Epithelial cell of prostate (primary cell): ENCODE data around the gene MRPS9.

Experiments
- DNase-seq: peaks from one replicate; pipeline ENCODE4 v3.0.0-alpha.2; 2011; ENCODE audit warnings: low read depth, low spot score
- H3K27ac ChIP-seq: fragments of 450-650 bp; 2 replicates; pipeline ENCODE4 v1.5.1; 2017; ENCODE audit warnings: mild to moderate bottlenecking

The MRPS9 gene

DNA sequence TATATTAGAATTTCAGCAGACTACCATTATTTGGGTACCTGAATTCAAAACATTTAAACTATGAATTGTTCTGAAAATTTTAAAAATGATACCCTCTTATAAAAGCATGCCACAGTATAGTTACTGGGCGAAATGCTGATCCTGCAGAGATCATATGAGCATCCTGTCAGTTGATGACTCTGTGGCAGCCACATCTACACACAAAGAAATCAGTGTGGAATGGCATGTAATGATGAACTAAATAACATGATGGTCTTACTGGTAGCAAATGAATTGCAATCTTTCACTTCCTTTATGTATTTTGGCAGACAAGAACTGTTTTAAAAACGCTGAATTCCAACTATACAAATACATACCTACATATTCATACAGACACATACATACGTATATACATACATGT, 38.3 kb downstream of the MRPS9 start:
- H3K27ac ChIP-seq, result no peak overlapping the region
- DNase-seq, result no peak

DNA sequence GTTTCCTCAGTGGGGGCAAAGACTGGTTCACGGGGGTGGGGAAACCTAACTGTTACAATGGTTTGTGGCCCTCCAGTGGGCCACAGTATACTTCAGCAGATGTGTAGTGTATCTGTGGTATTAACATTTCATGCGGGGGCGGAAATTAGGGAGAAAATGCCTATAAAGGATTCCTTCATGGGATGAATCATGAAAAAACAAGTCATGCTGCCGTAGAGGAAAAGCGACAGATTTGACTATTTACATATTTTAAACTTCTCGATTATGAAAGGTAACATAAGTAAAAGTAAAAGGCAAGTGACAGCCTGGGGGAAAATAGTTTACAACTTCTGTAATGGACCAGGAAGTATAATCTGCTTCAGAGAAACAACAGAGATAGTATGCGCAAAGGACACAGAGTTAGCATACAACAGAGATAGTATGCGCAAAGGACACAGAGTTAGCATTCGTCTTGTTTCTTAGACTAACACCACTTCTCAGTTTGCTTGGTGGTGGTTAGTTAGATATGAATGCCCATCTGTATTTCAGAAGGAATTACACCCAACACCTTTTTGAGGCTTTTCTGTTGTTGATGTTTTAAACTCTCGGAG, 41.1 kb downstream of the MRPS9 start:
- no peak for DNase-seq

DNA sequence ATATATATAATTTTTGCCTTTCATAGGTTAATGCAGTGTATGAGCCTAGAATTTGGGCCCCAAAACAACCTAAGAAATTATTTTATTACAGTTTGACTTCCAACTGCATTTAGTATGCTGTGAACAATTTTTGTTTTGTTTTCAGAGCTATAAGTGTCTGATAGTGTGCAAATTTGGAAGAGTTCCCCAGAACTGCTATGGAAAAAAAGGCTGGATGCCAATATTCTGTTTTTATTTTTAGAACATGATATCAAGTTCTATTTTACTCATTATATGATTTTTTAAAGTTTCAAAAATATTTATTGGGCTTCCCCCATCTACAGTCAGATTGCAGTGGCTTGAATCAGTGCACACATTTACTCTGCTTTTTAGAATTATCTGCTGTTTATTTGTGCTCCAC, 42.6 kb downstream of the MRPS9 start:
- H3K27ac ChIP-seq, result no peak overlapping the region
- DNase-seq, result no peak

More for the DNA sequence above, 41.1 kb downstream of the MRPS9 start:
- H3K27ac ChIP-seq, result no peak overlapping the region

DNA sequence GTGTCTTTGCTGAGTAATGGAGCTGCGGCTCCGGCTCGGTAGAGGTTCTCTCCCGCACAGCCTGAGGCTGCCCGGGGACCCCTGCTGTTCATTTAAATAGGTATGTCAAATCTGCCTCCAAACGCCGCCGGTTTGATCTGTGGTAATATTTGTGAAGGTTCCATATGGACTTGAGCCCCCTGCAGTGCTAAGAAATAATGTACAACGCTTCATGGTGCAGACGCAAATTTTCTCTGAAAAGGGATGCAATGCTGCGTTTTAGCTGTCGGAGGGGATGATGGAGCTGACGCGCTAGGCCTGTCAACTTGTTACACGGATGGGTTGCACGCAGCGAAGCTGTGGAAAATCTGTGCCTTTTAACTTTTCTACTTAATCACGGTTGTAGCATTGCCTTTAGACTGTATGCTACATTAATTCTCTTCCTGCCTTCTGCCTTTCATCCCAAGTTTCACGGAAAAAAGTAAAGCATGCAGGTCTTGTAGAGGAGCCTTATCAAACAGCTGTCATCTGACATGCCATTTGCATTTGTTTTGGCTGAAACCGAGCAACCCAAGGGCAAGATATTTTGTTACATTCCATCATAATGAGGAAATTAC, 43.2 kb downstream of the MRPS9 start:
- no peak overlapping the region for H3K27ac ChIP-seq
- DNase-seq, result no peak

DNA sequence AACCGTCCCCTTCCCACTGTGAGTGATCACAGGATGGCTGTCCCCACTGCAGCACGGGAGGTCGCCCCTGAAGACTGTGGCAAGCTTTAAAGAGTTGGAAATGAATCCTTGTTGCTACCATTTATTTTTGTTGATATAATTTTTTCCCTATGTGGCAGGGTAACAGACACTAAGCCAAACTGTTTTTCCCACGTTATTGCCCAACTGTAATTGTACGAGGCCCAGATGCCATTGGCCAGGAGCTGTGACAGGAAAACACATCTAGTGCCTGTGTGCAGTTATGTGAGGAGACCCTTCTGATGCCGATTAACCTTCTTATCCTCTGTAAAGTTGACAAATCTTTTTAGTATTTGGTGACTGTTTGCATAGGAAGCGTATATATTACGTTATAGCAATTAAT, 44.2 kb downstream of the MRPS9 start:
- no peak overlapping the region for H3K27ac ChIP-seq
- no peak for DNase-seq

DNA sequence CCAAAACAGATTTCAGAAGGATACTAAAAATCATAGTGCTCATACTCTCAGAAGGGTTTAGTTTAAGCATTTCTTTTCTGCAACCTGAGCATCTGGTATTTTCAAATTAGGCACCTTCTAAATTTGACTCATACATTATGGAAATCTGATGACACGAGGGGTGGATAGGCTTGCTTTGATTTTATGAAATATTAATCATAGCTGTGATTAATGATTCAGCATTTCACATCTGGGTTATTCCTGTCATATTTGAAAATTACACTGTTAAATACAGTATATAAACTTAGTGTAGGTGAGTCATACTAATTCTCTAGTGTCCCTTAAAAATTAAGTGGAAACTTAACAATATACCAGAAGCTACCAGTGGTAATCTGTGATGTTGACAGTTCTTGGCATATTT, 47.7 kb downstream of the MRPS9 start:
- DNase-seq, result no peak

DNA sequence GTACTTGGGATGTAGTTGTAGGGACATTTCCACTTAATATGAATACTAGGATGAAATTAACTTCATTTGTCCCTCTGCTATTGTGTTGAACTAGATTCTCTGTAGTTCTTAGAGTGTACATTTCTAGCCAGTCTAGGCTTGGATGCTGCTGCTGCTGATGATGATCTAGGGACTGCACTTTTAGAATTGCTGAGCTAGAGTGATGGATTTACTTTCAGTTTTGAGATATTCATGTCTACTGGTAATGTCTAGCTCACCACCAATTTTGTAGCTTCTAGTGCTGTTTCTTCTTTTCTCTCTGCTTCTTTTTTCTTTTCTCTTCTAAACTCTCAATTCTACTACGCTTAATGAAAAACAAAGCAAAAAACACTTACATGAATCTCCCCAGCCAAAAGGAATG, 49.4 kb downstream of the MRPS9 start:
- H3K27ac ChIP-seq, result no peak overlapping the region
- no peak for DNase-seq

More for the DNA sequence above, 47.7 kb downstream of the MRPS9 start:
- no peak overlapping the region for H3K27ac ChIP-seq

DNA sequence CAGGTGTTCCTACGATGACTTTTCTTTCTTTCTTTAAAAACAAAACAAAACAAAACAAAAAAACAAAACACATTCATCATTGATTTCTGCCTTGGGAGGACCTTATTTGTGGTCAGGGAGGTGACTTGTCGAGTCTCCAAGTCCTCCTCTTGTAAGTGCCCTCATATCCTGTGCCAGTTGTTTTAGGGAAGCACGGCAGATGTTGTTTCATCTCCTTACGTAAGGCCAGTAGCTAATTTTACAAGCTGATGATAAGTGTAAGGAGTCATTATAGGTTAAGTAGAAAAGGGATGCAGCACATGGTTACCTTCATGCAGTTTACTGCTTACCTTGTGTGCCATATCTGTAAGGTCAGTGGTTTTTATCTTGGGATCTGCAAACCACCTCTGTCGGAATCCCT, 52.2 kb downstream of the MRPS9 start:
- no peak overlapping the region for H3K27ac ChIP-seq
- DNase-seq, result no peak

DNA sequence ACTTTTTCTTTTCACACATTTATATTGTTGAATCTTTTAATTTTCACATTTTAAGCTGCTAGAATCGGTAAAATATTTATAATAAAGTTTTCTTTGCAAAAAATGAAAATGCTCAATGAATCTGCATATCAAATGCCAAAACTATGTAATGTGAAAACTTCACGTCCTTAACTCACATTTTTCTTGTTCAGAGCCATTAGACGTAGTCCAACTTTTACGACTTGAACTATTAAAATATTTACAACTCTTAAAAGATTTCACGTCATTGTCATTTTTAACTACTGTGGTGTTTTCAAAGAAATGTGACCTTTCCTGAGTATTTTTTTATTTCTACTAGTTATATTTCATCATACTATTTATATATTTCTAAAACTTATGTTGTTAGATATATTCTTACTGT, 54.9 kb downstream of the MRPS9 start:
- no peak overlapping the region for H3K27ac ChIP-seq
- DNase-seq, result no peak

DNA sequence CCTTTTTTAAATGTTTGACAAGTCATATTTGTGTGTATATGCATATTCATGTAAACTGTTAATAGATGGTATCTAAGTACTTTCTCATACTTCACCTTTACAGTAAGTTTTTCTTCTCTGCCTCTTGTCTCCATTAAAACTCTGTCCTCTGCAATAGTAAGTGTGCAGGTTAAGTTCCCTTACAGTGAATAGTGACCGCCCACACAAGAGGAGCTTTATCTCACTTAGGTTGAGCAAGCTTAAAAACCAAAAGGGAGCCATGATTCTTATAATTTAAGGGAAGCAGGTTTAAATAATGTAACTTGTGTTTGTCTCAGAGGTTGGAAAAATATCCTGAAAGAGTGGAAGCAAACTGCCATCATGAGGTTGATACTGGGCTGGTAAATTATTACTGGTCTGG, 61.3 kb downstream of the MRPS9 start:
- no peak for DNase-seq
- no peak overlapping the region for H3K27ac ChIP-seq

DNA sequence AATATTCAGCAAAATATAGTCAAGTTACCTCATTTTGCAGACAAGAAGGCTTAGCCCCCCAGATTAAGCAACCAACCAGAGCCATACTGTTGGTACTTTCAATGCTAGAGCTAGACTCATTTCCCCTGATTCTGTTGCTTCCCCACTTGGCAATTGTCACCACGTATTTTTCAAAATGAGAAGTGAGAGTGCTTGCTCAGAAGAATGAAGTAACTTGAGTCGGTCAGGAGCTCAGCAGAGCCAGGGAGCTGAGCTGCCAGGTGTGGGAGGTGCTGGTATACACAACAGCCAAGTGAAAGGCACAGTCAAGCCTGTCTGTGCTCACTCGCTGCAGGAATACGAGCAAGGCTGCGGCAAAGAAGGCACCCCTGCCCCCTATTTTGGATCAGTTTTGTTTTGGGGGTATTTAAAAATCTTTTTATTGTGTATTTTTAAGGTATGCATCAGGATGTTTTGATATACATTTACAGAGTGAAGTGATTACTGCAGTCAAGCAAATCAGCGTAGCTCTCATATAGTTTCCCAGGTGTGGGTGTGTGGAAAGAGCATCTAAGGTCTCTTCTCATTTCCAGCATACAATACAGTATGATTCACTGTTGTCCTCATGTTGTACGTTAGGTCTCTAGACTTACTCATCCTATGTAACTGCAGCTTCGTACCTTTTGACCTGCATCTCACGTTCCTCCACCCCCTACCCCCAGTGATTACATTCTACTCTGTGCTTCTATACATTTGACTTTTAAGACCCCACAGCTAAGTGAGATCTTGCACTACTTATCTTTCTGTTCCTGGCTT, 62.4 kb downstream of the MRPS9 start:
- H3K27ac ChIP-seq, result no peak overlapping the region
- DNase-seq, result no peak

DNA sequence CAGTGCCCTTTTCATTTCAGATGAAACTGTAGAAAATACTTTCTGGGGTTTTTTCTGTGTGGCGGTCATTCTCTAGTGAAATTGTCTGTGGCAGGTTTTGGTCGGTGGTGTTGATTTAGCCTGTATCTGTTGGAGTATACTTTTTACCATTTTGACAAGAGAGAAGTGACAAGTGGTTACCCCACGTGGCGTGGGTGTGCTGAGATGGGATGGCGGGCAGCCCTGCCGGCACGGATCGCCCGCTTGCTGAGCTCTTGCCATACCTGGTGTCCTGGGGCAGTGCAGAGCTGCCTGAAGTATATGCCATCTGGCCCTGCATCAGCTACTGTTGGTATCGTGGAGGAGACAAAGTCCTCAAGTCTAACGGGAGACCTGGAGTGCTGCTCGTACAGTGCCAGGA, 64.1 kb downstream of the MRPS9 start:
- DNase-seq, result no peak

DNA sequence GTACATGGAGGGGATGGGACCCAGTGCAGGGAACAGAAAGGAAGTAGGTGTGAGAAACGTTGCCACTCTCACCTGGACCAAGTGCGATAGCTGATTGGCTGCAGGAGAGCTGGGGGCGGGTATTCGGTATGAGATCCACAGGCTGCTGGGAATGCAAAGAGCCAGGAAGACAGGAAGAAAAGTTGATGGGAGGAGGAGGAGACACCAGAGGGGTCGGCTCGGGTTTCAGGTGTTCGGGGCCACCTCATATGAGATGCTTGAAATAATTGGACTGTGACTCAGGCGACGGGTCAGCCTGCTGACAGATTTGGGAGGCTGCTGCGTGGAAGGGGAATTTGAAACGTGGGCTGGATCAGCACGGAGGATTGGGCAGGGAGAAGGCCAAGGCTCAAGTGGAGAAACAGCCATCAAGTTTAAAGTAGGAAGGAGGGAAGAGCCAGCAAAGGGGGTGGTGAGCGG, 65.1 kb downstream of the MRPS9 start:
- DNase-seq, result no peak
- no peak overlapping the region for H3K27ac ChIP-seq

More for the DNA sequence above, 64.1 kb downstream of the MRPS9 start:
- H3K27ac ChIP-seq, result no peak overlapping the region

DNA sequence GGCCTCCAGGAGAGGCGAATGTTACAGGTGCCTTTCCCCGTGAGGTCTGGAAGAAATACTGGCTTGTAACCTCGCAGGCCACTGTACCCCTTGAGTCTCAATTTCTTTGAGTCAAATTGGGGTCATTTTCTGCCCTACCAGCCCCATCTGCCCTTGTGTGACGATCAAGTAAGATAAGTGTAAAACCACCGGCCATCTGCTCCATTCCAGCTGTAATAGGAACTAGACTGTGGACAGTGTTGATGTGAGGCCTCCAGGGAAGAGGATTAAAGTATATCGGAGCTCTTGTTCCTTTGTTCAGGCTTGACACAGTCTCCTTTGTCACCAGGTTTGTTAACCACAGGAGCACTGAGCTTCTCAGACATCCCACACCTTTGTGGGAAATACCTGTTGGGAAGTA, 65.6 kb downstream of the MRPS9 start:
- no peak for DNase-seq
- H3K27ac ChIP-seq, result no peak overlapping the region

DNA sequence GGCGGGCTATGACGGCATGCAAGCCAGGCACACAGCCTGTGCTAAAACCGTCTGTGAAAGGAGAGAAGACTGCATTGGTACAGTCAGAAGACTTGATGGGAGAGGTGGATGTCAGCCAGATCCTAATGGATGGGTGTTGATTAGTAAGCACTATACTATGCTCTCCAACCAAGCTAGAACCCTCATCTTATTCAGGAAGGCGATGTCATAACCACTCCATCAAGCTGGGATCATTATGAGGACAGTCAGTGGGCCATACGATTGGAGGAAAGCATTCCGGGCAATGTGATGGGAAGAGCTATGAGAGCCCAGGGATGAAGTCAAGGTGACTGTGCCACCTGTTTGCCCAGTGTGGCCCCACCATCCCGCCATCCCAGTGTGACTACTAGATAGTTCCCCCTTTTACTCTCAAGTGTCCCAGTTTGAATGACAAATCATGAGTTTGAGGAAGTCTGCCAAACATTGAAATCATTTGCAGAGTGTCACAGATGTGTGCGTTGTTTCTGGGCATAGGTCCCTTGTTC, 66.4 kb downstream of the MRPS9 start:
- no peak overlapping the region for H3K27ac ChIP-seq
- DNase-seq, result no peak

DNA sequence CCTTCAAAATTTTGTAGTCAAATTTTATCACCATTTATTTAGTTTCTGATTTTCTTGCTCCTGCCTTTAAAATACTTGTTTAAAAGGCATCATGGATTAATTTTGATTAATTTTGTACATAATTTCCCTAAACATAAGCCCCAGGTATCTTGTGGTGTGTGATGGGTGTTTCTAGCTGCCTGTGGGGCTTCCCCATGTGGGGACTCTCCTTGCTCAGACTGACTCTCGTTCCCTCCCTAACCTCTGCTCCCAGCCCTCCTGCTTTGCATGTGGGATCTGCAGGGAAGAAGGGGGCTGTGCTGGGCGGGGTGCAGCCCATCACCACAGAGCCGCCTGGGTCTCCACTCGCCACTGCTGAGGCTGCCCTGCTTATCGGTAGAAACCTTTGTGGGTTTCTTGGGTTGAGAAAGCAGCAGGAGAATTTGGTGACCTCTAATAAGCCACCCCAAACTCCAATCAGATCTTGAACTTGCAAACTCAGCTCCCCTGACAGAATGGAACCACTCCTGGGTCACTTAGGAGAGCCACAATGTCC, 72.5 kb downstream of the MRPS9 start:
- no peak for DNase-seq

DNA sequence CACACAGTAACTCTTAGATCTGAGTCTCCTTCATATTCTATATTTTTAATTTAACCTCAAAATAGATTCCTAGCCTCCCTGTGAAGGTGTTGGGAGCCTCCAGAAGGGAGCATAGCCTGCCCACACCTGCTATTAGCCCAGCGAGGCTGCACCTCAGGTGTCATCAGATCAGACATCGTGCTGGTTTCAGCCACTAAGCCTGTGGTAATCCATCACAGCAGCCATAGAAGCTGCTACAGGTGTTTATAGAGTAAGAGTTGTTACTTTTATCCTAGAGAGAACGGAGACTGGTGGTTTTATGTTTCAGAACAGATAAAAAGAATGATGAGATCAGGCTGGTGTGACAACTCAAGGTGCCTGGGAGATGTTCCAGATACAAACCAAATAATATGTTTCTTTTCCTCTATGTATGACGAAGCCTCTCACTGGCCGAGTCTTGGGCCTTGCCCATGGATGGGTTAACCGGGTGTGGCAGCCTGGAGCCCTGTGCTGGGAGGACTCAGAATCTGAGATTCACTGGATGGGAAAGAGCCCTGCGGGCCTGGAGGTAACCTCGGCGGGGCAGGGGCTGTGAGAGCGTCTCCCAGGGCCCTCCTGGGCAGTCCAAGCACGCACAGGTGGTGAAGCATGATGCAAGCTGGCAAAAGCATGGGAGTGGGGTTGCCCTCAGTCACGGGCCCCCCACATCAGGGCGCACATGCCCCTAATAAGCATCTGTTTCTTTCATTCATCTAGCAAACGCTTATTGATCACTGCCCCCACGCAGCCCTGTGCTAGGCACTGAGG, 73.7 kb downstream of the MRPS9 start:
- H3K27ac ChIP-seq, result no peak overlapping the region
- DNase-seq, result no peak

More for the DNA sequence above, 72.5 kb downstream of the MRPS9 start:
- H3K27ac ChIP-seq, result no peak overlapping the region

DNA sequence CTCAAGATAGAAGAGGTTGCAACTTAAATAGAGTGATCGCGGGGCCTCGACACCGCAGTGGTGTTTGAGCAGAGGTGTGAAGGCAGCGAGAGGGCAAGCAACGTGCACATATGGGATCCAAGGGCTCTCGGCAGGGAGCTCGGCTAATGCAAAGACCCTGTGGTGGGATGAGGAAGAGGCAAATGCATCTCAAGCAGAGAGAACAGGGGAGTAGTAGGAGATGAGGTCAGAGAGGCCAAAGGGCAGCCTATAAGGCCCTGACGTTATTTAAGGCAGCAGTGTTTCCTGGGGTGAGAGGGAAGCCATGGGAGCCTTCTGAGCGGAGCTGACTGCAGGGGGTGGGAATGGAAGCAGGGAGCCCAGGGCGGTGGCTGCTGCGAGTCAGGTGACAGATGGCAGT, 74.5 kb downstream of the MRPS9 start:
- DNase-seq, result no peak
- no peak overlapping the region for H3K27ac ChIP-seq

DNA sequence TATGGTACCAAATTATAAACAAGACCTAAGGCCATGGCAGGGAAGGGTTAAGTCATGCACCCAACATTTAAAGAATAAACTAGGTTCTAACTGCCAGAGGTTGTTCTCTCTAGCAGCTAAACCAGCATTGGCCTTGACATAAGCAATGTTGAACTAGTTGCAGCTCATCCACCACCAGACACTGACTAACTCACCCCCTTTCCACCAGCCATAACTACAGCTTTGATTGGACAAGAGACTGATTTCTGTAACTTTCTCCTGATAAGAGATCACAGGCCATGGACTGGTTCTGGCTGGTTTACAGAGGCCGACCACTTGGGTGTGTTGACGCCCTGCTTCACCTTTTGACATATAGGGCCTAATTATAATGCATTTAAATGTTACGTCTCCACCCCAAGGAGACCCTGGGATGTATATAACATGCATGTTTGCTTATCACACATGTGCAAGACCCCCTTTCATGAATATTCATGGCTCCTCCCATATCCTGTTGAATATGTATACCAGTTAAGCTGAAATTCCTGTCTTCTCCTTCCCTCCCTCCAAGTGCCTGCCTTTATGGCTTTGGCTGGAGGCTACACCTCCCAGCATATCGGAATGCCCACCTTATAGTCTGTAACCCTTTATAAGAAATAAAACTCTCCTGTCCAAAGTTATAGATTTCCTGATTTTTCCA, 75.9 kb downstream of the MRPS9 start:
- H3K27ac ChIP-seq, result no peak overlapping the region
- no peak for DNase-seq

DNA sequence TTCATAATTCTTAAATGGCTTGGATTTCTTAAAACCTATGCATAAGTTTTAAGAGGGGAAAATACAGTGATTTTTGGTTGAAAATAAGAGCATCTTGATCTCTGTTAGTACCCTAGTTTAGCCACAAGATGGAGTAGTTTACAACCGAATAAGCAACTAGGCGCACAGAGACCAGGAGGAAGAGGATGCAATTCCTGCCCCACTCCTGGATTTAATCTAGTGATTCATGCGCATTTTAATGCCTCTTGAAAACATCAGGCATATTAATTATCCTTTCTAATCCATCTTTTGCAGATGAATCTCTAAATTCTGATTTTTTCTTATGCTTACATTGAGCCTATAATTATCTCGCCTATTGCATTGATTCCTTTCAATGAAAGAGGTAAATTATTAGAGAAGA, 76.7 kb downstream of the MRPS9 start:
- H3K27ac ChIP-seq, result no peak overlapping the region
- no peak for DNase-seq
